ACC112 (cell line): Measurements from ENCODE around the gene RAB4B.

Experiments used
- H2AFZ ChIP-seq: fragments of 200-600 bp; sonication (generic); one replicate; pipeline ENCODE4 v1.6.0; 2017; ENCODE audit warnings: antibody characterized with exemption, low read length; ENCODE audit not compliant: unreplicated experiment
- H3K27ac ChIP-seq: fragments of 200-600 bp; sonication (generic); 2 replicates; pipeline ENCODE4 v1.5.1; 2014; ENCODE audit warnings: low read depth, mild to moderate bottlenecking, antibody characterized with exemption, low read length, moderate library complexity
- H3K27me3 ChIP-seq: fragments of 200-600 bp; sonication (generic); 2 replicates; pipeline ENCODE4 v1.6.1; 2014; ENCODE audit warnings: mild to moderate bottlenecking, antibody characterized with exemption, low read length, moderate library complexity, mixed read lengths; ENCODE audit not compliant: insufficient read depth
- H3K36me3 ChIP-seq: fragments of 200-600 bp; sonication (generic); 2 replicates; pipeline ENCODE4 v1.6.1; 2016; ENCODE audit warnings: mild to moderate bottlenecking, antibody characterized with exemption, low read length, moderate library complexity, mixed read lengths; ENCODE audit not compliant: insufficient read depth
- H3K4me1 ChIP-seq: fragments of 200-600 bp; sonication (generic); one replicate; pipeline ENCODE4 v1.6.1; 2016; ENCODE audit warnings: low read length, mixed read lengths; ENCODE audit not compliant: insufficient read depth, unreplicated experiment, control insufficient read depth
- H3K4me3 ChIP-seq: fragments of 200-600 bp; sonication (generic); 2 replicates; pipeline ENCODE4 v1.5.1; 2014; ENCODE audit warnings: mild to moderate bottlenecking, low read depth, low read length
- H3K79me2 ChIP-seq: fragments of 200-600 bp; sonication (generic); one replicate; pipeline ENCODE4 v1.6.0; 2016; ENCODE audit warnings: low read length; ENCODE audit not compliant: control insufficient read depth, unreplicated experiment, insufficient read depth

The RAB4B gene

GRCh38 chr19:40798683-40799557 is 20.9 kb downstream of the RAB4B start, which contains the start of gene EGLN2:
EGLN2 (plus strand) TSS chr19:40799191; CDS start chr19:40800573, 1,382 bp downstream.
- no peaks in the 10 kb centered on the region for H3K27me3 ChIP-seq
- H3K79me2 ChIP-seq = peaks cover 44% of the 10 kb centered on the region
- H2AFZ ChIP-seq = peak within 1 kb of the TSS; percentile 85
- H3K27ac ChIP-seq = peak within 1 kb of the TSS; percentile 77
- peak within 1 kb of the TSS; percentile 93 for H3K4me3 ChIP-seq
- H3K36me3 ChIP-seq = peaks cover 7% of the 10 kb centered on the region; the same call in 1 of the 2 replicates
- peaks cover 34% of the 10 kb centered on the region for H3K4me1 ChIP-seq

GRCh38 chr19:40799558-40800338 is 21.7 kb downstream of the RAB4B start:
- Histone ChIP-seq H3K27ac (peak overlapping the region; percentile 57; the same call in 1 of the 2 replicates), H3K4me3 (peak overlapping the region; percentile 93), H3K36me3 (peaks cover 7% of the 10 kb centered on the region; the same call in 1 of the 2 replicates), H3K27me3 (no peaks in the 10 kb centered on the region), H3K79me2 (peaks cover 51% of the 10 kb centered on the region), H3K4me1 (peaks cover 34% of the 10 kb centered on the region), H2AFZ (no peak overlapping the region)

GRCh38 chr19:40800339-40800996 is 22.4 kb downstream of the RAB4B start:
- Histone ChIP-seq H3K27me3 (no peaks in the 10 kb centered on the region), H3K27ac (no peak overlapping the region), H3K79me2 (peaks cover 58% of the 10 kb centered on the region), H3K4me1 (peaks cover 36% of the 10 kb centered on the region), H2AFZ (no peak overlapping the region), H3K4me3 (peak overlapping the region; percentile 93), H3K36me3 (peaks cover 7% of the 10 kb centered on the region; the same call in 1 of the 2 replicates)

- no peaks in the 10 kb centered on the region for H3K27me3 ChIP-seq
- H2AFZ ChIP-seq = no peak overlapping the region
- H3K4me3 ChIP-seq = peak overlapping the region; percentile 93
- H3K36me3 ChIP-seq = peaks cover 7% of the 10 kb centered on the region; the same call in 1 of the 2 replicates
- peaks cover 37% of the 10 kb centered on the region for H3K4me1 ChIP-seq
- peaks cover 63% of the 10 kb centered on the region for H3K79me2 ChIP-seq
- no peak overlapping the region for H3K27ac ChIP-seq
Observed at GRCh38 chr19:40800997-40801377, 22.9 kb downstream of the RAB4B start.

GRCh38 chr19:40801426-40802299 is 23.6 kb downstream of the RAB4B start:
- peaks cover 43% of the 10 kb centered on the region for H3K4me1 ChIP-seq
- peaks cover 7% of the 10 kb centered on the region; the same call in 1 of the 2 replicates for H3K36me3 ChIP-seq
- H3K27ac ChIP-seq = no peak overlapping the region
- peak overlapping the region; percentile 93 for H3K4me3 ChIP-seq
- no peaks in the 10 kb centered on the region for H3K27me3 ChIP-seq
- H2AFZ ChIP-seq = no peak overlapping the region
- H3K79me2 ChIP-seq = peaks cover 65% of the 10 kb centered on the region

- Histone ChIP-seq H3K27me3 (no peaks in the 10 kb centered on the region), H3K4me3 (peak overlapping the region; percentile 66), H3K36me3 (peaks cover 7% of the 10 kb centered on the region; the same call in 1 of the 2 replicates), H3K4me1 (peaks cover 47% of the 10 kb centered on the region), H3K27ac (no peak overlapping the region), H2AFZ (no peak overlapping the region), H3K79me2 (peaks cover 72% of the 10 kb centered on the region)
Observed at GRCh38 chr19:40802300-40803169, 24.5 kb downstream of the RAB4B start.

GRCh38 chr19:40803170-40803856 is 25.3 kb downstream of the RAB4B start:
- no peak overlapping the region for H3K27ac ChIP-seq
- H3K4me3 ChIP-seq = peak overlapping the region; percentile 66
- no peak overlapping the region for H2AFZ ChIP-seq
- no peaks in the 10 kb centered on the region for H3K27me3 ChIP-seq
- peaks cover 47% of the 10 kb centered on the region for H3K4me1 ChIP-seq
- peaks cover 9% of the 10 kb centered on the region; the same call in 1 of the 2 replicates for H3K36me3 ChIP-seq
- peaks cover 72% of the 10 kb centered on the region for H3K79me2 ChIP-seq

GRCh38 chr19:40803857-40804782 is 26.1 kb downstream of the RAB4B start:
- H3K27me3 ChIP-seq = no peaks in the 10 kb centered on the region
- H2AFZ ChIP-seq = no peak overlapping the region
- no peak overlapping the region for H3K4me3 ChIP-seq
- H3K36me3 ChIP-seq = peaks cover 10% of the 10 kb centered on the region; the same call in 1 of the 2 replicates
- H3K79me2 ChIP-seq = peaks cover 72% of the 10 kb centered on the region
- H3K27ac ChIP-seq = no peak overlapping the region
- H3K4me1 ChIP-seq = peaks cover 47% of the 10 kb centered on the region
